ENCODE data around the gene PTRHD1.

DNA sequence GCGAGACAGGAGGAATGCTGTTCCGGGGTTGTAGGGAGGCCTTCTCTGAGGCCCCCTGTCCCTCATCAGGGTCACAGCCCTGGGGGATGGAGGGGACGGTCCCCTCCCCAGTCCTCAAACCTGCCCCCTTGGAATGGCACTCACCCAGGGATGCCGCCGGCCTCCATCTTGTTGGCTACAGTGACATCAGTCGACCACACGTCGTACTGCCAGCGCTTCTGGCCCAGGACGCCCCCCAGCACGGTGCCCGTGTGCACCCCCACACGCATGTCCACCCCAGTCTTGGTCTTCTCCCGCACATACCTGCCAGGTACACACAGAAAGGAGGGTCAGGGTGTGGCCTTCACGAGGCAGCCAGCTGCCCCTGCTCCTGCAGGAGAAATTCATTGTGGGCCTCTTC is 46.5 kb upstream of the PTRHD1 start:
- TF ChIP-seq EZH2 (IDR thresholded peaks at IDR 0.05; ENCODE audit: insufficient read depth, poor library complexity, severe bottlenecking) (no peak), EZH2phosphoT487 (IDR thresholded peaks at IDR 0.05; ENCODE audit: insufficient read depth, low read depth) (no peak)
